Natural killer cell (primary cell): ENCODE data around the gene ZNF75A. TPM values are rescaled to one million over a fixed set of nuclear protein-coding genes. Genes with fewer than 3 reads are reported as not detected.

Experiments
- ATAC-seq, 3 donors: fragments of 150-1000 bp in 2 of 3; fragments of 200-7000 bp in 1 of 3; cut with Tn5 transposase; 1 replicate in 1 of 3; 2 replicates in 2 of 3; pipeline ENCODE4 v1.10.0; 2021; ENCODE audit warnings: mild to moderate bottlenecking in 2 of 3, moderate library complexity in 2 of 3
- DNase-seq, 2 donors: peaks; one replicate each; pipeline versions ENCODE4 v3.0.0 to v3.0.0-alpha.2; 2013 to 2021; ENCODE audit warnings: mixed read lengths in 1 of 2
- H3K27ac ChIP-seq: one replicate; pipeline ENCODE4 v1.5.1; 2013; ENCODE audit warnings: mild to moderate bottlenecking, low read length
- H3K27me3 ChIP-seq: one replicate; pipeline ENCODE4 v1.6.1; 2013; ENCODE audit warnings: low read length; ENCODE audit not compliant: control insufficient read depth, insufficient read depth
- H3K36me3 ChIP-seq: one replicate; pipeline ENCODE4 v1.6.1; 2013; ENCODE audit warnings: low read length; ENCODE audit not compliant: control insufficient read depth, insufficient read depth
- H3K4me1 ChIP-seq: one replicate; pipeline ENCODE4 v1.6.1; 2013; ENCODE audit warnings: low read length; ENCODE audit not compliant: control insufficient read depth, insufficient read depth
- H3K4me3 ChIP-seq: one replicate; pipeline ENCODE4 v1.5.1; 2013; ENCODE audit warnings: low read length
- H3K9me3 ChIP-seq: one replicate; pipeline ENCODE4 v1.6.1; 2013; ENCODE audit warnings: low read length; ENCODE audit not compliant: control insufficient read depth, insufficient read depth
- H3K27ac Mint-ChIP-seq, 2 donors: one replicate each; pipeline ENCODE4 v1.8.0; 2022; ENCODE audit warnings: mild to moderate bottlenecking in 2 of 2, mixed read lengths in 2 of 2, moderate library complexity in 1 of 2
- H3K27me3 Mint-ChIP-seq, 2 donors: one replicate each; pipeline ENCODE4 v1.8.0; 2022; ENCODE audit warnings: low read depth in 2 of 2, mixed read lengths in 2 of 2
- H3K36me3 Mint-ChIP-seq: one replicate; pipeline ENCODE4 v1.8.0; 2022; ENCODE audit warnings: mixed read lengths
- H3K4me1 Mint-ChIP-seq, 2 donors: one replicate each; pipeline ENCODE4 v1.8.0; 2022; ENCODE audit warnings: mixed read lengths in 2 of 2
- H3K4me3 Mint-ChIP-seq: one replicate; pipeline ENCODE4 v1.8.0; 2022; ENCODE audit warnings: mild to moderate bottlenecking, moderate library complexity, mixed read lengths
- H3K9me3 Mint-ChIP-seq, 2 donors: one replicate each; pipeline ENCODE4 v1.8.0; 2022; ENCODE audit warnings: mixed read lengths in 2 of 2
- whole genome bisulfite sequencing: methylation state at CpG from one replicate; pipeline ENCODE4 v1.1.7; 2013; ENCODE audit warnings: missing lambda C conversion rate; ENCODE audit not compliant: insufficient coverage; 5-methylcytosine and 5-hydroxymethylcytosine counted together
- intact Hi-C: fragments of 100-400 bp; cut with micrococcal nuclease; formaldehyde crosslinking; loops from one replicate; pipeline ENCODE4 v1.14.2; 2022
- total RNA-seq, 4 donors: library from RNA; stranded (reverse); fragments of 120-200 nt in 1 of 4; gene quantifications; one replicate each; pipeline versions ENCODE4 v1.2.3 to v1.2.4, GENCODE V29; 2013 to 2022
- TF ChIP-seq, protein P1 (sequence below): fragments of 200-600 bp; IDR thresholded peaks from one replicate; pipeline ENCODE4 v1.8.0; 2022; ENCODE audit warnings: antibody characterized with exemption

Gene ZNF75A
- total RNA-seq, 3 donors from 2014 or later (not counting 1 experiment from before 2014, with no cell fraction given): 30.6 to 44.6 (median 39.0) TPM

DNA sequence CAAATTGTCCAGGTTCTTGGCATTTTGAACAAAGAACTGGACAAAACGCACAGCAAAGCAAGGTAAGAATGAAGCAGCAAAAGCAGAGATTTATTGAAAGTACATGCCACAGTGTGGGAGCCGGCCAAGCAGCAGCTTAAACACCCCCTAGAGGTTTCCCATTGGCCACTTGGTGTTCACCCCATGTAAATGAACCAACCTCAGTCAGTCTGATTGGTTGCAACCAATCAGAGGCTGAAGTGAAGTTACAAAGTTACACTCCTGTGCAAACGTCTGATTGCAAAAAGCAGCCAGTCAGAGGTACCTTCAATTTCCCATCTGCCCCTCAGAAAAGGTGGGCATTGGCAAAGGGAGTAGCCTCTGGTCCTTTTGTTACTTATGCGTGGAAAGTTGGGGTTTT, 30.8 kb upstream of the ZNF75A start:
- intact Hi-C loops: no loop called here
- Mint-ChIP-seq H3K36me3 (no peaks in the 10 kb centered on the region), H3K27ac (no peak overlapping the region), H3K27me3 (no peaks in the 10 kb centered on the region), H3K4me1 (peaks cover 0 to 6% of the 10 kb centered on the region in 2 donors), H3K9me3 (no peaks in the 10 kb centered on the region), H3K4me3 (no peak overlapping the region)
- TF ChIP-seq, protein P1, sequence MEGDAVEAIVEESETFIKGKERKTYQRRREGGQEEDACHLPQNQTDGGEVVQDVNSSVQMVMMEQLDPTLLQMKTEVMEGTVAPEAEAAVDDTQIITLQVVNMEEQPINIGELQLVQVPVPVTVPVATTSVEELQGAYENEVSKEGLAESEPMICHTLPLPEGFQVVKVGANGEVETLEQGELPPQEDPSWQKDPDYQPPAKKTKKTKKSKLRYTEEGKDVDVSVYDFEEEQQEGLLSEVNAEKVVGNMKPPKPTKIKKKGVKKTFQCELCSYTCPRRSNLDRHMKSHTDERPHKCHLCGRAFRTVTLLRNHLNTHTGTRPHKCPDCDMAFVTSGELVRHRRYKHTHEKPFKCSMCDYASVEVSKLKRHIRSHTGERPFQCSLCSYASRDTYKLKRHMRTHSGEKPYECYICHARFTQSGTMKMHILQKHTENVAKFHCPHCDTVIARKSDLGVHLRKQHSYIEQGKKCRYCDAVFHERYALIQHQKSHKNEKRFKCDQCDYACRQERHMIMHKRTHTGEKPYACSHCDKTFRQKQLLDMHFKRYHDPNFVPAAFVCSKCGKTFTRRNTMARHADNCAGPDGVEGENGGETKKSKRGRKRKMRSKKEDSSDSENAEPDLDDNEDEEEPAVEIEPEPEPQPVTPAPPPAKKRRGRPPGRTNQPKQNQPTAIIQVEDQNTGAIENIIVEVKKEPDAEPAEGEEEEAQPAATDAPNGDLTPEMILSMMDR: no peak
- Histone ChIP-seq H3K36me3 (no peaks in the 10 kb centered on the region), H3K4me1 (no peaks in the 10 kb centered on the region), H3K27me3 (no peaks in the 10 kb centered on the region), H3K4me3 (no peak overlapping the region), H3K27ac (no peak overlapping the region), H3K9me3 (no peaks in the 10 kb centered on the region)
- whole genome bisulfite sequencing: 80% methylated on average over 4 of the region's 4 CpGs
- no peak for DNase-seq
- no peak for ATAC-seq

DNA sequence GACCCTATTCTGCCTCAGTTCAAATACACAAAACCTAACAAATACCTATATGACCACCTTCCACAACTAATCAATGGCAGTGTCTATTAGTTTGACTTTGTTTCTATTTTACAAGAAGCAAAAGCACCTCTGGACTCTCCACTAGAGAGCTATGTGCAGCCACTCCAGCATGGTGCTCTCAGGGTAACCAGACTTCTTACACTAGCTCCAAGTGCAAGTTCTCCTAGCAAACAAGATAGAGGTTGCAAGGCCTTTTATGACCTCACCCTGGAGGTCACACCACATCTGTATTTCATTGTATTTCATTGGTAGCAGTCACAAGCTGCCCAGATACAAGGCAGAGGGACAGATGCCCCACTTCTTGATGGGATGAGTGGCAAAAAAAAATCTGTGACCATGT, 30.4 kb upstream of the ZNF75A start:
- Mint-ChIP-seq H3K4me3 (no peak overlapping the region), H3K27ac (no peak overlapping the region), H3K36me3 (no peaks in the 10 kb centered on the region), H3K27me3 (no peaks in the 10 kb centered on the region), H3K9me3 (no peaks in the 10 kb centered on the region), H3K4me1 (peaks cover 0 to 6% of the 10 kb centered on the region in 2 donors)
- no peaks in the 10 kb centered on the region for H3K4me1 ChIP-seq
- H3K4me3 ChIP-seq: no peak overlapping the region
- ATAC-seq (no peak), DNase-seq (no peak)
- intact Hi-C loops: no loop called here
- no peaks in the 10 kb centered on the region for H3K36me3 ChIP-seq
- no peaks in the 10 kb centered on the region for H3K27me3 ChIP-seq
- H3K9me3 ChIP-seq: no peaks in the 10 kb centered on the region
- H3K27ac ChIP-seq: no peak overlapping the region
- TF ChIP-seq, protein P1: no peak

GRCh38 chr16:3276679-3277078, 28.6 kb upstream of the ZNF75A start:
- intact Hi-C loops: no loop called here
- TF ChIP-seq, protein P1: no peak
- ATAC-seq: no peak
- Mint-ChIP-seq H3K27ac (no peak overlapping the region), H3K4me3 (no peak overlapping the region), H3K9me3 (no peaks in the 10 kb centered on the region), H3K4me1 (peaks cover 0 to 6% of the 10 kb centered on the region in 2 donors), H3K36me3 (no peaks in the 10 kb centered on the region), H3K27me3 (no peaks in the 10 kb centered on the region)
- H3K36me3 ChIP-seq: no peaks in the 10 kb centered on the region
- no peaks in the 10 kb centered on the region for H3K9me3 ChIP-seq
- H3K4me3 ChIP-seq: no peak overlapping the region
- no peaks in the 10 kb centered on the region for H3K27me3 ChIP-seq
- no peak for DNase-seq
- H3K27ac ChIP-seq: no peak overlapping the region
- WGBS: 90% methylated on average over 4 of the region's 5 CpGs
- no peaks in the 10 kb centered on the region for H3K4me1 ChIP-seq

DNA sequence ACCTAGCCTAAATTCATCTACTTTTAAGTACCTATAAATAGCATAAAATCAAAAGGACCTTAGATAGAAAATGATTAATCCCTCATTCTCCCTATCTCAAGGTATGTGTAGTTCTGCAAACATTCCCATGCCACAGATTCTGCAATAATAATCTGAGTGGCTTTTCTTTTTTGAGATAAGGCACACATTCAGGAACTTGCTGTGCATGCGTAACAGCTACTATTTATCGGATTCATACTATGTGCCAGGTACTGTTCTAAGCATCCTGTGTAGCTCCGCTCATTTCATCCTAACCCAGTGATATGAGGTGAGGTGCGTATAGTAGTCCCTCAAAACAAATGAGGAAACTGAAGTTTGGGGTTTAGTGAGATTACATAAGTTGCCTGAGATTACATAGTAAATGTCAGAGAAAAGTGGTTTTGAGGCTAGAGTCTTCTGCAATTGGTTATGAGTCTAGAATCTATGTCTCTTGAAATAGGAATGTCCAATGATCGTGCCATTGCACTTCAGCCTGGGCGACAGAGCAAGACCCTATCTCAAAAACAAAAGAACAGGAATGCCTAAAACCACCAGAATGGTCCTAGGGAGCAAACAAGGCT, 24.0 kb upstream of the ZNF75A start:
- intact Hi-C loops: no loop called here
- Mint-ChIP-seq H3K4me3 (peak overlapping the region; percentile 35), H3K36me3 (no peaks in the 10 kb centered on the region), H3K27ac (no peak overlapping the region), H3K4me1 (peaks cover 25 to 29% of the 10 kb centered on the region in 2 donors), H3K27me3 (no peaks in the 10 kb centered on the region), H3K9me3 (no peaks in the 10 kb centered on the region)
- no peaks in the 10 kb centered on the region for H3K9me3 ChIP-seq
- H3K27me3 ChIP-seq: no peaks in the 10 kb centered on the region
- TF ChIP-seq, protein P1: no peak
- no peak for DNase-seq
- H3K27ac ChIP-seq: no peak overlapping the region
- H3K4me3 ChIP-seq: no peak overlapping the region
- peaks cover 9% of the 10 kb centered on the region for H3K36me3 ChIP-seq
- H3K4me1 ChIP-seq: peaks cover 34% of the 10 kb centered on the region
- whole genome bisulfite sequencing: 93% methylated on average over 6 of the region's 6 CpGs
- ATAC-seq: no peak
